Bronchial epithelial cell (primary cell): ENCODE measurements around the gene WDR91. TPM values are rescaled to one million over a fixed set of nuclear protein-coding genes. Genes with fewer than 3 reads are reported as not detected.
A peak's percentile ranks its signal among the peaks of the same experiment; 100 is the strongest.

Experiments used
- DNase-seq: peaks from one replicate; pipeline ENCODE4 v3.0.0-alpha.2; 2010; ENCODE audit warnings: low read depth
- FAIRE-seq: peaks from 2 replicates; lab custom pipeline; 2011; peaks lifted over from hg19 to GRCh38; lab: Jason Lieb, UNC
- H3K27me3 ChIP-seq: 2 replicates; pipeline ENCODE4 v1.5.1; 2011; ENCODE audit warnings: low read length; ENCODE audit not compliant: control insufficient read depth, insufficient read depth
- H3K36me3 ChIP-seq: 2 replicates; pipeline ENCODE4 v1.5.1; 2011; ENCODE audit warnings: low read length; ENCODE audit not compliant: control insufficient read depth, insufficient read depth
- H3K4me3 ChIP-seq: 2 replicates; pipeline ENCODE4 v1.5.1; 2011; ENCODE audit warnings: mild to moderate bottlenecking, low read depth, low read length, control low read depth
- CTCF ChIP-seq: IDR thresholded peaks from 2 replicates; pipeline ENCODE4 v1.5.1; 2011; ENCODE audit warnings: mild to moderate bottlenecking, moderate library complexity, low read length, control low read depth, inconsistent platforms; ENCODE audit not compliant: insufficient read depth, severe bottlenecking
- total RNA-seq: library from RNA; depleted of rRNA; stranded (reverse); fragments of >200 nt; gene quantifications from 2 replicates; pipeline ENCODE4 v1.2.1, GENCODE V29; 2014

Gene WDR91
- total RNA-seq, 1 donor from 2014 or later = 4.7 TPM

GRCh38 chr7:135161669-135162068 is 49.7 kb downstream of the WDR91 start:
- FAIRE-seq = no peak
- TF ChIP-seq CTCF = no peak
- H3K36me3 ChIP-seq = peaks cover 4% of the 10 kb centered on the region
- no peak overlapping the region for H3K4me3 ChIP-seq
- DNase-seq = no peak
- H3K27me3 ChIP-seq = no peaks in the 10 kb centered on the region

GRCh38 chr7:135160858-135161653 is 50.3 kb downstream of the WDR91 start:
- no peak for DNase-seq
- TF ChIP-seq CTCF = no peak
- Histone ChIP-seq H3K4me3 (no peak overlapping the region), H3K36me3 (no peaks in the 10 kb centered on the region), H3K27me3 (no peaks in the 10 kb centered on the region)
- FAIRE-seq = no peak

- no peak for FAIRE-seq
- Histone ChIP-seq H3K27me3 (no peaks in the 10 kb centered on the region), H3K36me3 (no peaks in the 10 kb centered on the region), H3K4me3 (no peak overlapping the region)
- no peak for TF ChIP-seq CTCF
- no peak for DNase-seq
Observed at GRCh38 chr7:135160098-135160857, 51.0 kb downstream of the WDR91 start.

- H3K36me3 ChIP-seq = no peaks in the 10 kb centered on the region
- no peaks in the 10 kb centered on the region for H3K27me3 ChIP-seq
- FAIRE-seq (no peak), DNase-seq (peak; percentile 47)
- no peak overlapping the region for H3K4me3 ChIP-seq
- TF ChIP-seq CTCF = no peak
Observed at GRCh38 chr7:135159359-135160085, 51.8 kb downstream of the WDR91 start.

GRCh38 chr7:135158874-135159273 is 52.5 kb downstream of the WDR91 start:
- no peak for FAIRE-seq

More at GRCh38 chr7:135158874-135159273, 52.5 kb downstream of the WDR91 start:
- Histone ChIP-seq H3K36me3 (no peaks in the 10 kb centered on the region), H3K4me3 (no peak overlapping the region), H3K27me3 (no peaks in the 10 kb centered on the region)
- DNase-seq = no peak
- no peak for TF ChIP-seq CTCF
